H9 (cell line): Measurements from ENCODE around the gene KLK15. TPM values are rescaled to one million over a fixed set of nuclear protein-coding genes. Genes with fewer than 3 reads are reported as not detected.
A peak's percentile ranks its signal among the peaks of the same experiment; 100 is the strongest.

Experiments
- DNase-seq: peaks from one replicate; pipeline ENCODE4 v3.0.0-alpha.2; 2017
- H2AFZ ChIP-seq: one replicate; pipeline ENCODE4 v1.6.1; 2013; ENCODE audit warnings: mild to moderate bottlenecking, low read length, control low read depth, moderate library complexity
- H2AK5ac ChIP-seq: 2 replicates; pipeline ENCODE4 v1.6.1; 2013; ENCODE audit warnings: low read length, control low read depth, mixed read lengths; ENCODE audit not compliant: insufficient read length
- H2BK120ac ChIP-seq: one replicate; pipeline ENCODE4 v1.6.1; 2013; ENCODE audit warnings: low read depth, mild to moderate bottlenecking, low read length, control low read depth, inconsistent platforms; ENCODE audit not compliant: poor library complexity, severe bottlenecking
- H2BK12ac ChIP-seq: 2 replicates; pipeline ENCODE4 v1.6.1; 2013; ENCODE audit warnings: low read length, control low read depth, mixed read lengths, low read depth; ENCODE audit not compliant: insufficient read length
- H2BK15ac ChIP-seq: 2 replicates; pipeline ENCODE4 v1.6.1; 2013; ENCODE audit warnings: low read depth, low read length, control low read depth
- H2BK20ac ChIP-seq: one replicate; pipeline ENCODE4 v1.6.1; 2013; ENCODE audit warnings: low read depth, mild to moderate bottlenecking, low read length, control low read depth, inconsistent platforms; ENCODE audit not compliant: poor library complexity, severe bottlenecking
- H2BK5ac ChIP-seq: 2 replicates; pipeline ENCODE4 v1.6.1; 2013; ENCODE audit warnings: low read length, control low read depth, mixed read lengths; ENCODE audit not compliant: insufficient read length
- H3K14ac ChIP-seq: 2 replicates; pipeline ENCODE4 v1.6.1; 2013; ENCODE audit warnings: low read length, control low read depth; ENCODE audit not compliant: insufficient read depth
- H3K18ac ChIP-seq: 2 replicates; pipeline ENCODE4 v1.6.1; 2013; ENCODE audit warnings: low read depth, mild to moderate bottlenecking, mixed read lengths, low read length, control low read depth; ENCODE audit not compliant: insufficient read length
- H3K23ac ChIP-seq: 2 replicates; pipeline ENCODE4 v1.6.1; 2013; ENCODE audit warnings: low read length, control low read depth, mixed read lengths, low read depth; ENCODE audit not compliant: insufficient read length
- H3K23me2 ChIP-seq: 2 replicates; pipeline ENCODE4 v1.6.1; 2013; ENCODE audit warnings: low read depth, mild to moderate bottlenecking, mixed read lengths, low read length, control low read depth; ENCODE audit not compliant: insufficient read length, poor library complexity, severe bottlenecking
- H3K27ac ChIP-seq: 2 replicates; pipeline ENCODE4 v1.5.1; 2013; ENCODE audit warnings: low read length, control low read depth, mixed read lengths, low read depth; ENCODE audit not compliant: insufficient read length
- H3K27me3 ChIP-seq: 2 replicates; pipeline ENCODE4 v1.6.1; 2013; ENCODE audit warnings: low read length, control low read depth, inconsistent platforms; ENCODE audit not compliant: insufficient read depth
- H3K4ac ChIP-seq: 2 replicates; pipeline ENCODE4 v1.6.1; 2013; ENCODE audit warnings: low read depth, mild to moderate bottlenecking, control low read depth, inconsistent platforms, low read length, moderate library complexity
- H3K4me1 ChIP-seq: 2 replicates; pipeline ENCODE4 v1.6.1; 2013; ENCODE audit warnings: low read length, control low read depth, inconsistent platforms; ENCODE audit not compliant: insufficient read depth
- H3K4me2 ChIP-seq: 2 replicates; pipeline ENCODE4 v1.6.1; 2013; ENCODE audit warnings: low read length, control low read depth, mixed read lengths; ENCODE audit not compliant: insufficient read length, insufficient read depth
- H3K56ac ChIP-seq: 2 replicates; pipeline ENCODE4 v1.6.1; 2013; ENCODE audit warnings: low read depth, mild to moderate bottlenecking, mixed read lengths, low read length, control low read depth; ENCODE audit not compliant: insufficient read length
- H3K79me1 ChIP-seq: 2 replicates; pipeline ENCODE4 v1.6.1; 2013; ENCODE audit warnings: low read depth, mild to moderate bottlenecking, moderate library complexity, low read length, control low read depth, inconsistent platforms; ENCODE audit not compliant: insufficient read depth, poor library complexity, severe bottlenecking
- H3K79me2 ChIP-seq: 2 replicates; pipeline ENCODE4 v1.6.1; 2013; ENCODE audit warnings: low read length, control low read depth, inconsistent platforms; ENCODE audit not compliant: insufficient read depth
- H3K9ac ChIP-seq: 2 replicates; pipeline ENCODE4 v1.6.1; 2013; ENCODE audit warnings: low read length, control low read depth, mixed read lengths; ENCODE audit not compliant: insufficient read length; ENCODE audit errors: extremely low read depth
- H3K9me3 ChIP-seq: one replicate; pipeline ENCODE4 v1.6.1; 2013; ENCODE audit warnings: low read depth, low read length, inconsistent platforms; ENCODE audit not compliant: control insufficient read depth
- H3T11ph ChIP-seq: one replicate; pipeline ENCODE4 v1.6.1; 2013; ENCODE audit warnings: mild to moderate bottlenecking, low read length, control low read depth, inconsistent platforms
- H4K20me1 ChIP-seq: one replicate; pipeline ENCODE4 v1.6.1; 2013; ENCODE audit not compliant: control insufficient read depth, insufficient read length, insufficient read depth
- H4K5ac ChIP-seq: 2 replicates; pipeline ENCODE4 v1.6.1; 2013; ENCODE audit warnings: low read depth, mild to moderate bottlenecking, mixed read lengths, low read length, control low read depth; ENCODE audit not compliant: insufficient read length
- H4K8ac ChIP-seq: replicated peaks from 2 replicates; pipeline ENCODE4 v1.6.1; 2013; ENCODE audit warnings: low read length, control low read depth, mixed read lengths, low read depth; ENCODE audit not compliant: insufficient read length
- H4K91ac ChIP-seq: 2 replicates; pipeline ENCODE4 v1.6.1; 2013; ENCODE audit warnings: low read depth, mild to moderate bottlenecking, moderate library complexity, mixed read lengths, low read length, control low read depth; ENCODE audit not compliant: insufficient read length
- H3K27ac Mint-ChIP-seq, 3 experiments: 2 replicates in 2 of 3; 3 replicates in 1 of 3; pipeline ENCODE4 v1.8.0; 2020 to 2021; ENCODE audit warnings: mixed read lengths in 3 of 3, mild to moderate bottlenecking in 1 of 3, moderate library complexity in 1 of 3
- H3K27me3 Mint-ChIP-seq: 2 replicates; pipeline ENCODE4 v1.8.0; 2021; ENCODE audit warnings: low read depth, mild to moderate bottlenecking, moderate library complexity, mixed read lengths
- H3K36me3 Mint-ChIP-seq, 3 experiments: 2 replicates in 2 of 3; 3 replicates in 1 of 3; pipeline ENCODE4 v1.8.0; 2020 to 2021; ENCODE audit warnings: low read depth in 3 of 3, mixed read lengths in 3 of 3; ENCODE audit not compliant: insufficient read depth in 1 of 3
- H3K4me1 Mint-ChIP-seq, 2 experiments: 2 replicates each; pipeline ENCODE4 v1.8.0; 2020; ENCODE audit warnings: mixed read lengths in 2 of 2
- H3K4me3 Mint-ChIP-seq, 2 experiments: 2 replicates in 1 of 2; 3 replicates in 1 of 2; pipeline ENCODE4 v1.8.0; 2020 to 2021; ENCODE audit warnings: mild to moderate bottlenecking in 2 of 2, mixed read lengths in 2 of 2, moderate library complexity in 1 of 2
- H3K9me3 Mint-ChIP-seq, 2 experiments: 2 replicates in 1 of 2; 3 replicates in 1 of 2; pipeline ENCODE4 v1.8.0; 2020; ENCODE audit warnings: mild to moderate bottlenecking in 2 of 2, mixed read lengths in 2 of 2, moderate library complexity in 1 of 2
- CTCF ChIP-seq: fragments of 200-600 bp; sonication (generic); conservative IDR thresholded peaks from 3 replicates; pipeline ENCODE4 v1.8.0; 2021; ENCODE audit warnings: antibody characterized with exemption, mild to moderate bottlenecking
- WGBS: extraction: QIAGEN DNeasy Blood & Tissue Kit; methylation state at CpG from one replicate; pipeline ENCODE4 v1.1.7; 2013; ENCODE audit warnings: missing lambda C conversion rate, low lambda C conversion rate, mixed read lengths; ENCODE audit not compliant: insufficient read length; ENCODE audit errors: extremely low coverage; 5-methylcytosine and 5-hydroxymethylcytosine counted together
- total RNA-seq: library from RNA; stranded (reverse); gene quantifications from 2 replicates; pipeline ENCODE4 v1.2.1, GENCODE V29; 2021

KLK15 gene
- total RNA-seq, 1 experiment from 2014 or later: not detected

- H4K20me1 ChIP-seq: no peaks in the 10 kb centered on the region
- peaks cover 0 to 1% of the 10 kb centered on the region in 2 experiments; a peak in 1 of 5 replicates for H3K9me3 Mint-ChIP-seq
- no peak overlapping the region for H3K9ac ChIP-seq
- no peak for DNase-seq
- no peak overlapping the region for H2BK20ac ChIP-seq
- H2AFZ ChIP-seq: no peak overlapping the region
- H3K79me1 ChIP-seq: no peaks in the 10 kb centered on the region
- H3K56ac ChIP-seq: no peak overlapping the region
- H3K23me2 ChIP-seq: no peaks in the 10 kb centered on the region
- no peak overlapping the region for H4K5ac ChIP-seq
- H4K91ac ChIP-seq: no peak overlapping the region
- no peak overlapping the region for H3K27ac ChIP-seq
- TF ChIP-seq CTCF: no peak
- no CpG with 5 or more reads among the region's 5 CpGs for WGBS
- no peak overlapping the region for H3K4ac ChIP-seq
- H2BK15ac ChIP-seq: no peak overlapping the region
- no peaks in the 10 kb centered on the region for H3K9me3 ChIP-seq
- no peak overlapping the region for H2AK5ac ChIP-seq
- no peak overlapping the region for H3T11ph ChIP-seq
- H3K79me2 ChIP-seq: no peaks in the 10 kb centered on the region
- H3K27me3 Mint-ChIP-seq: peaks cover 43% of the 10 kb centered on the region
- no peak overlapping the region for H3K14ac ChIP-seq
- no peak overlapping the region for H4K8ac ChIP-seq
- H2BK5ac ChIP-seq: no peak overlapping the region
- 0 out of 5 replicates have a peak overlapping the region, but pooled peaks of 1 of the 2 experiments have one; percentile 22 for H3K4me3 Mint-ChIP-seq
- H2BK120ac ChIP-seq: no peak overlapping the region
- H3K4me2 ChIP-seq: no peak overlapping the region
- H3K36me3 Mint-ChIP-seq: no peaks in the 10 kb centered on the region
- H3K27ac Mint-ChIP-seq: no peak overlapping the region
- no peaks in the 10 kb centered on the region; the same call in 1 of the 2 replicates for H3K4me1 ChIP-seq
- H3K23ac ChIP-seq: no peak overlapping the region
- no peak overlapping the region for H3K18ac ChIP-seq
- peaks cover 4 to 10% of the 10 kb centered on the region in 2 experiments; a peak in 2 of 4 replicates for H3K4me1 Mint-ChIP-seq
- no peak overlapping the region for H2BK12ac ChIP-seq
- no peaks in the 10 kb centered on the region; the same call in 1 of the 2 replicates for H3K27me3 ChIP-seq
Measured at GRCh38 chr19:50878851-50879250, 45.5 kb upstream of the KLK15 start.
